ENCODE data around the gene CEP162.
"Not testable (repeated sequence)": the region's sequence is repeated elsewhere in the genome, so short reads cannot be mapped to it uniquely, and the experiment has no call there.

The CEP162 gene

GRCh38 chr6:84223608-84224007 is 3.8 kb downstream of the CEP162 start:
- not testable (repeated sequence) for DNase-seq

DNA sequence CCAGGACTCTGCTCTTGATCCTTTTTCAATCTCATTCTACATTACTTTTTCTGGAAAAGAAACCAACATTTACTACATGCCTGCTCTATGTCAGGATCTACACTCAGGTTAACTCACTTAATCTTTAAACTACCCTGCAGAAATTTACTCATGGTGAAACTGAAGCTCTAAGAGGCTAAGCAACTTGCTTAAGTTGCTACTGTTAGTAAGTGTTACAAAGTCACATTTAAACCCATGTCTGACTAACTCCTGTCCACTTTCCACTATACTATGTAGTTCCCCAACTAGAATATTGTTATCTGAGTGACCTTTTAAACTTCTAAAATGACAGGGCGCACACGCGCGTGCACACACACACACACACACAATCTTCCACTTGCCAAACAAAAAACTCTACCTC is 5.0 kb downstream of the CEP162 start:
- DNase-seq: no peak

- no peak for DNase-seq
These were observed 6.5 kb downstream of the CEP162 start for GRCh38 chr6:84220809-84221409.

- DNase-seq: no peak
These were observed 9.4 kb downstream of the CEP162 start for GRCh38 chr6:84218091-84218490.

DNA sequence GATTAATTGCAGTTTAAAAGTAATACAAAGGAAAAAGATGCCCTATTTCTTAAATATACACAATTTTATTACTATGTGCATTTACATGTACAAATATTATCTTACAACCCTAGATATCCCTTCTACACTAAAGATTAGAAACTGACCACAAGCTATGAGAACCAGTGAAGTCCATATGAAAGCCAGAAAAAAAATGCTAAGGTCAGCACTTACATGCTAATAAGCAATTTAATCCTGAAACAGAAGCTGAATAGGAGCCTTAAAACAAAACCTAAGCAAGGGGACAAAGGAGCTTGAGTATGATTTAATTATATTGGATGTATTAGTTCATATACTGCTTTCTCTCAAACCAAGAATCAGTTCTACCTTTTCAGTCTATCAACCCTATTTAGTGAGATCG is 14.2 kb downstream of the CEP162 start:
- no peak for DNase-seq

DNA sequence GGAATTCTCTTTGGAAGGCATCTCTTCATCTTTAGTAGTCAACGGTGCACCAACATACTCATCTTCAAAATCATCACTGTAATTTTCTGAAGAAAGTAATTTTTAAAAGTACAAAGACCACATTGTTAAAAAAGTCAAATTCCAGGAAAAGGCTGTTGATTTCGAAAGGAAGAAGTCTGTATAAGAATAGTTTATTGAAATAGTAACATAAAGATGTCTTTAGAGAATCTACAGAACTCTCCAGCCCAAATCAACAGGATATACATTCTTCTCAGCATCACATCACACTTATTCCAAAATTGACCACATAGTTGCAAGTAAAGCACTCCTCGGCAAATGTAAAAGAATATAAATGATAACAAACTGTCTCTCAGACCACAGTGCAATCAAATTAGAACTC is 23.4 kb downstream of the CEP162 start:
- DNase-seq: no peak

GRCh38 chr6:84199987-84200386 is 27.5 kb downstream of the CEP162 start:
- not testable (repeated sequence) for DNase-seq

GRCh38 chr6:84197708-84198107 is 29.7 kb downstream of the CEP162 start:
- no peak for DNase-seq

DNA sequence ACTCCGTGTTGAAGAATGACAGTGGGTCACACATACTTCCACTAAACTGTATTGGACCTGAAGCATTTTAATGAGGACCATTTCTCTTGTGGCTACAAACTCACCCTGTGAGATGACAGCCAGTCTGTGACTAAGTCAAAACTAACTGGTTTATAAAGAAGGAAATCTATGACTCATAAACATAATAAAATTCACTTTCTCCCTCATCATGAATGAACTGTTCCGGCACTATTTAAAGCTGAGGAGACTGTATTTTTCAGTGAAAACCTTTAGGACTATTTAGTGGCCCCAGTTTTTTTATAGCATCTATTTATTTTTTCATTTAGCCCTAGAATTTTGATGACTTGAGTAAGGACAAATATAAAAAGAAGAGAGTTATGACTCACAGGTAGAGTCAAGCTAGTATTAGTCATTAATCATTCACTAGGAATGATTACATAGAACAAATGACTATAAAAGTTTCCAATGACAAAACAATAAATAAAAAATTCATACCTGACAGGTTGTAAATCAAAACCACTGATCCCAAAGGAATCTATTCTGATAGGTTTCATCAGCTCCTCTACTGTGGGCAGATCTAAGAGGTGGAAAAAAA is 34.2 kb downstream of the CEP162 start:
- no peak for DNase-seq

DNA sequence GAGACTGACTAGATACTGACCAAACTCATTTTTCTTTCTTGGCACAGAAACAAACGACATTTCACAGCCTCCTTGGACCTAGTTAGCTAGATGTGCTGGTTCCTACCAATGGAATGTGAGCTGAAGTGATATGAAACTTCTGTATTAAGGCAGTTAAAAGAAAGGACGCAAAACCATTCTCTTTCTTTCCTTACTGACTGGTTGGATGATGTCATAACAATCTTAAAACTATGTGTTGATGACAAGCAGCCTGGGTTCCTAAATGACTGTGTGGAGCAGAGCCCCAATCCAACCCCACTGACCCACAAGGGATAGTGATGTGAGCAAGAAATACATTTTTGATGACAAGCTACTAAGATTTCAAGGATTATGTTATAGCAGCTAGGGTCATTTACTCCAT is 35.6 kb downstream of the CEP162 start:
- DNase-seq: no peak

DNA sequence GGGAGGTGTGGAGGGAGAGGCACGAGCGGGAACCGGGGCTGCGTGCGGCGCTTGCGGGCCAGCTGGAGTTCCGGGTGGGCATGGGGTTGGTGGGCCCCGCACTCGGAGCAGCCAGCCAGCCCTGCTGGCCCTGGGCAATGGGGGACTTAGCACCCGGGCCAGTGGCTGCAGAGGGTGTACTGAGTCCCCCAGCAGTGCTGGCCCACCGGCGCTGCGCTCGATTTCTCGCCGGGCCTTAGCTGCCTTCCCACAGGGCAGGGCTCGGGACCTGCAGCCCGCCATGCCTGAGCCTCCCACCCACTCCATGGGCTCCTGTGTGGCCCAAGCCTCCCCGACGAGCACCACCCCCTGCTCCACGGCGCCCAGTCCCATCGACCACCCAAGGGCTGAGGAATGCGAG is 38.1 kb downstream of the CEP162 start:
- not testable (repeated sequence) for DNase-seq

- no peak for DNase-seq
These were observed 44.0 kb downstream of the CEP162 start for GRCh38 chr6:84183430-84183829.

- DNase-seq: no peak
These were observed 45.4 kb downstream of the CEP162 start for GRCh38 chr6:84182001-84182400.

GRCh38 chr6:84177241-84177640 is 50.2 kb downstream of the CEP162 start:
- no peak for DNase-seq

- DNase-seq: no peak
These were observed 54.9 kb downstream of the CEP162 start for GRCh38 chr6:84172574-84172973.

GRCh38 chr6:84172080-84172479 is 55.4 kb downstream of the CEP162 start:
- no peak for DNase-seq

DNA sequence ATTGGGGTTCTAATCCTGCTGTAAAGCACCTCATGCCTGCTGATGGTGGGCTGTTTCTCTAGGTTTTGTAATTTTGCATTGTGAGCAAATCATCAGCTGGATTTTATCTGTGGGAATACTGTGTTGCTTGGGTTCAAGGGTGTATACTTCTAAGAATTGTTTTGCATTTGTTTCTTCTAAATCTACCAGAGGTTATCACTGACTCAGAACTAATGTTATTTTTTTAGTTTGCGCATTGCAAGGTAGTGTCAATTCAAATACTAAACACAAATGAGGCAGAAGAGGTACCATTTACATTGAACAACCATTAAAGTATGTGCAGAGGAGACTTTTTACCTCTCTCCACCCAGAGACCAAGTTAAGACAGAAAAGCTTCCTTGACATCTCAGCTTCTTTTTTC is 60.0 kb downstream of the CEP162 start:
- DNase-seq: no peak

GRCh38 chr6:84166395-84166794 is 61.0 kb downstream of the CEP162 start:
- DNase-seq: no peak

DNA sequence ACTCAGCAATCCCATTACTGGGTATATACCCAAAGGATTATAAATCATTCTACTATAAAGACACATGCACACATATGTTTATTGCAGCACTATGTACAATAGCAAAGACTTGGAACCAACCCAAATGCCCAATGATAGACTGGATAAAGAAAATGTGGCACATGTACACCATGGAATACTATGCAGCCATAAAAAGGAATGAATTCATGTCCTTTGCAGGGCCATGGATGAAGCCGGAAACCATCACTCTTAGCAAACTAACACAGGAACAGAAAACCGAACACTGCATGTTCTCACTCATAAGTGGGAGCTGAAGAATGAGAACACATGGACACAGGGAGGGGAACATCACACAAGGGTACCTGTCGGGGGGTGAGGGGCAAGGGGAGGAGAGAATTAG is 63.1 kb downstream of the CEP162 start:
- DNase-seq: not testable (repeated sequence)

DNA sequence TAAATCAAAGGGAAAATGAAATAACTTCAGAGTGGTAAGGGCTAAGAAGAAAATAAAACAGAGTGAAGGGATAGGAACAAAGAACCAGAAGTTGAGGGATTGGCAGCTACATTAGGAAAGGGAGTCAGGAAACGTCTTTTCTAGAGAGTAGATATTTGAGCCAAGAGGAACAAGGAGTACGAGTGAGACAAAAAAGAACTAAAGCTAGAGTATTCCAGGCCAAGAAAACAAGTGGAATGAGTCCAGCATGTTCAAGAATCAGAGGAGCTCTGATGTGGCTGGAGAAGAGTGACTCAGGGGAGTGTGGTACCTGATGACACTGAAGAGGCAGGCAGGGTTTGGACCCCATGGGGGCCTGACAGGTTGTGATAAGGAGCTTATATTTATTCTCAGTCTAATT is 66.3 kb downstream of the CEP162 start:
- DNase-seq: no peak

DNA sequence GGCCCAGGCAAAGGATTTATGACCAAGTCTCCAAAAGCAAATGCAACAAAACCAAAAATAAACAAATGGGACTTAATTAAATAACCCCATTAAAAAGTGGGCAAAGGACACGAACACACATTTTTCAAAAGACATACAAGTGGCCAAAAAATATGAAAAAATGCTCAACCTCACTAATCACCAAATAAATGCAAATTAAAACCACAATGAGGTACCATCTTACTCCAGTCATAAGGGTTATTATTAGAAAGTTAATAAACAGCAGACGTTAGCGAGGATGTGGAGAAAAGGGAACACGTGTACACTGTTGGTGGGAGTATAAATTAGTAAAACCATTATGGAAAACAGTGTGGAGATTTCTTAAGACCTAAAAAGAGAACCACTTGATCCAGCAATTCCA is 71.1 kb downstream of the CEP162 start:
- DNase-seq: no peak

DNA sequence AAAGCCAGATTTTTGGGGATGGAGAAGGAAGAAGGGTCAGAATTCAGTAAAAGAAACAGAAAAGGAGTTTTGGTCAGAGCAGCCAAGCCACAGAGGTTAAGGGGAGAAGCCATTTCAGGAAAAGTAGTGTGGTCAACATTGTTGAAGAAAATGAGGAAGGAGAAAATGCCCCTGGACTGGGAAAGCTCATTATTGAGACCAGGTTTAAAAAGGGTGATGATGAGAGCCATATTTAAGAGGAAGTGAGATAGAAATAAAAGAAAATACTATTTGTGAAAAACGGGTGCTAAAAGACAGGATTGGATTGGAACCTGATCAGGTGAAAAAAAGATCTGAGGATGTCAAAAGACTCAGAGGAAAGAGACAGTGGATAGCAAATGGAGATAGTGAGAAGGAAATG is 75.8 kb downstream of the CEP162 start:
- DNase-seq: no peak

DNA sequence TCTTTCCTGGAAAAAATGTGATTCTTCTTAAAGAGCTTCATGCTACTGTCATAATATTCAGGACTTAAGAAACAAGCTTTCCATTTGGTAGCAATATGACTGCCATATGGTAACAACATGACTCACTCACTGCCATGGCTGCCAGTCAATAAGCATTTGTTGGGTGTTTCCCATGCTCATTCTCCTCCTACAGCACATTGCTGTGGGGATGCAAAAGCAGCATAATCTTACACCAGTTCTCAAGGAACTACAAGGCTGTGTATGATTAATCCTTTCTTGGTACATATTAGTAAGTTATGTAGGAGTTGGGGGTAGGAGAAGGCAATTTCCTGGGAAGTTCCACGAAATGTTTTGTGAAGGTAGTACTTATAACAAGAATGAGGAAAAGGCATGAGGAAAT is 76.7 kb downstream of the CEP162 start:
- DNase-seq: no peak

GRCh38 chr6:84141521-84141920 is 85.9 kb downstream of the CEP162 start:
- DNase-seq: no peak

- no peak for DNase-seq
These were observed 88.1 kb downstream of the CEP162 start for GRCh38 chr6:84139311-84139710.
